Measurements from ENCODE around the gene TPD52L1. TPM values are rescaled to one million over a fixed set of nuclear protein-coding genes. Genes with fewer than 3 reads are reported as not detected.

The TPD52L1 gene
- total and polyA plus RNA-seq, 7 donors: 8.1 to 98.9 (median 61.0) TPM

DNA sequence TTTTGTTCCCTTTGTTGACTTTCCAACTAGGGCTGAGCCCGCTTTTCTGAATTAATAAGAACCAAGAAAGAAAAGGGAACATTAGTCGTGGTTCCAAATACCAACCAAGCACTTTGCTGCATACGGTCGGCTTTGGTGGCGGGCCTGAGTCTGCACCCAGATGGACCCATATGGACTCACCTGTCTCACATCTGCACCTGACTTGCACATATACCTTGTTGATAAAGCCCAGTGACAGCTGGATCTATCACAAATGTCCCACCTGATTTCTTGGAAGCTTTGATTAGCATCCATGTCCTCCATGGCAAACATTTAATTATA is 39.0 kb downstream of the TPD52L1 start:
- peaks cover 0 to 51% (median 39%) of the 10 kb centered on the region in 4 donors for H3K4me1 ChIP-seq
- peak overlapping the region in 1 of 4 donors; percentile 9 for H3K27ac ChIP-seq
- intact Hi-C loops (cut with DNase I): no loop called here
- H3K36me3 ChIP-seq: no peaks in the 10 kb centered on the region
- no peaks in the 10 kb centered on the region for H3K27me3 ChIP-seq
- DNase-seq: no peak
- no peak overlapping the region for H3K4me3 ChIP-seq
- H3K9me3 ChIP-seq: no peaks in the 10 kb centered on the region
- TF ChIP-seq, protein P1, sequence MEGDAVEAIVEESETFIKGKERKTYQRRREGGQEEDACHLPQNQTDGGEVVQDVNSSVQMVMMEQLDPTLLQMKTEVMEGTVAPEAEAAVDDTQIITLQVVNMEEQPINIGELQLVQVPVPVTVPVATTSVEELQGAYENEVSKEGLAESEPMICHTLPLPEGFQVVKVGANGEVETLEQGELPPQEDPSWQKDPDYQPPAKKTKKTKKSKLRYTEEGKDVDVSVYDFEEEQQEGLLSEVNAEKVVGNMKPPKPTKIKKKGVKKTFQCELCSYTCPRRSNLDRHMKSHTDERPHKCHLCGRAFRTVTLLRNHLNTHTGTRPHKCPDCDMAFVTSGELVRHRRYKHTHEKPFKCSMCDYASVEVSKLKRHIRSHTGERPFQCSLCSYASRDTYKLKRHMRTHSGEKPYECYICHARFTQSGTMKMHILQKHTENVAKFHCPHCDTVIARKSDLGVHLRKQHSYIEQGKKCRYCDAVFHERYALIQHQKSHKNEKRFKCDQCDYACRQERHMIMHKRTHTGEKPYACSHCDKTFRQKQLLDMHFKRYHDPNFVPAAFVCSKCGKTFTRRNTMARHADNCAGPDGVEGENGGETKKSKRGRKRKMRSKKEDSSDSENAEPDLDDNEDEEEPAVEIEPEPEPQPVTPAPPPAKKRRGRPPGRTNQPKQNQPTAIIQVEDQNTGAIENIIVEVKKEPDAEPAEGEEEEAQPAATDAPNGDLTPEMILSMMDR (IDR thresholded peaks at IDR 0.05): no peak
- TF ChIP-seq POLR2A (IDR thresholded peaks at IDR 0.05) (no peak), EP300 (IDR thresholded peaks at IDR 0.05) (no peak)
- WGBS, 2 donors: 93 to 96% methylated on average over 5 of the region's 5 CpGs

DNA sequence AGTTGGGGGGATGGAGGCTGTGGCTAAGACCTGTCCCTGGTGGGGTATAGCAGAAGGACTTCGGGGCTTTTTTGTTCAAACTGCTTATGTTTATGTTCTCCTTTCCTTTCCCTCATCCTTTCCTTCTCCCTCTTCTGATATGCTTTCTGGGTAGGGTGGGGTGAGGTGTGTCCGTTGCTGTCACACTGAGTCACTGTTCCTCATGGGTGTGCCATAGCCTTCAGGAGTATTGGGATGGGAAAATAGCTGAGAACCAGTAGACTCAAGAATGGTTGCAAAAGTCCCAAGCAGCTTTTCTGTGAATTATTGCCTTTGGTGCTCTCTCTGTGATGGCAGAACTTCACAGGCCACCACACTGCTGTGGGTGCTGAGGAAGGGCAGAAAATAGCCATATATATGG is 39.6 kb downstream of the TPD52L1 start:
- intact Hi-C loops (cut with DNase I): no loop called here
- TF ChIP-seq POLR2A (IDR thresholded peaks at IDR 0.05): no peak
- TF ChIP-seq, protein P1 (IDR thresholded peaks at IDR 0.05): no peak
- TF ChIP-seq EP300 (IDR thresholded peaks at IDR 0.05): no peak
- TF ChIP-seq POLR2AphosphoS5 (IDR thresholded peaks at IDR 0.05): no peak
- H3K4me1 ChIP-seq: peaks cover 0 to 51% (median 42%) of the 10 kb centered on the region in 4 donors
- DNase-seq: no peak
- no peaks in the 10 kb centered on the region for H3K9me3 ChIP-seq
- no peak overlapping the region for H3K27ac ChIP-seq
- no peaks in the 10 kb centered on the region for H3K27me3 ChIP-seq
- no peaks in the 10 kb centered on the region for H3K36me3 ChIP-seq
- no peak overlapping the region for H3K4me3 ChIP-seq
- WGBS, 2 donors: 41 to 77% methylated on average over 2 of the region's 2 CpGs

GRCh38 chr6:125194941-125195340 is 41.4 kb downstream of the TPD52L1 start:
- intact Hi-C loops (cut with DNase I): no loop called here
- Histone ChIP-seq H3K4me3 (no peak overlapping the region), H3K9me3 (no peaks in the 10 kb centered on the region), H3K27ac (peak overlapping the region in 1 of 4 donors; percentile 69), H3K36me3 (no peaks in the 10 kb centered on the region), H3K4me1 (peaks cover 0 to 44% (median 34%) of the 10 kb centered on the region in 4 donors), H3K27me3 (no peaks in the 10 kb centered on the region)
- DNase-seq: no peak
- no peak for TF ChIP-seq EP300 (IDR thresholded peaks at IDR 0.05)
- TF ChIP-seq POLR2AphosphoS5 (IDR thresholded peaks at IDR 0.05): no peak
- no peak for TF ChIP-seq POLR2A (IDR thresholded peaks at IDR 0.05)
- TF ChIP-seq, protein P1 (IDR thresholded peaks at IDR 0.05): no peak

DNA sequence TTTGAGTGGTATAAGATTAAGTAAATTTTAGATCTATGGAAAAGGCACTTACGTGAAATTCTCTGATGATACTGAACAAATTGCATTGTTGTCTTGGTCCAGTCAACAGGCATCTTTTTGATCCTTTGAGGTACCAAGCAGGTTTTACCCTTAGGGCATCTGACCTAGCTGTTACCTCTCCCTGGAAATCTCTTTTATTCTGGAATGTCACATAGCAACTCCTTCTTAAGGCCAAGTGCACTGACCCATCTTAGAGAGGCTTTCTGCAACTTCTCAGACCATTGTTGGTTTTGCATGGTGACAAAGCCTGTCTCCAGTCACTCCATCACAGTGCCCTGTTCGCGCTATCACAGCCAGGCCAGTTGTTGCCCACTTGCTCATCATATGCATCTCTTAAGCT is 42.0 kb downstream of the TPD52L1 start:
- no peak for TF ChIP-seq POLR2AphosphoS5 (IDR thresholded peaks at IDR 0.05)
- TF ChIP-seq, protein P1 (IDR thresholded peaks at IDR 0.05): no peak
- TF ChIP-seq POLR2A (IDR thresholded peaks at IDR 0.05): no peak
- TF ChIP-seq EP300 (IDR thresholded peaks at IDR 0.05): no peak
- Histone ChIP-seq H3K36me3 (no peaks in the 10 kb centered on the region), H3K4me3 (no peak overlapping the region), H3K27me3 (no peaks in the 10 kb centered on the region), H3K27ac (peak overlapping the region in 2 of 4 donors; percentile 5 to 69), H3K4me1 (peaks cover 0 to 44% (median 34%) of the 10 kb centered on the region in 4 donors), H3K9me3 (no peaks in the 10 kb centered on the region)
- 97 to 98% methylated on average over 3 of the region's 3 CpGs for whole genome bisulfite sequencing, 2 donors
- intact Hi-C loops (cut with DNase I): no loop called here
- DNase-seq: no peak

DNA sequence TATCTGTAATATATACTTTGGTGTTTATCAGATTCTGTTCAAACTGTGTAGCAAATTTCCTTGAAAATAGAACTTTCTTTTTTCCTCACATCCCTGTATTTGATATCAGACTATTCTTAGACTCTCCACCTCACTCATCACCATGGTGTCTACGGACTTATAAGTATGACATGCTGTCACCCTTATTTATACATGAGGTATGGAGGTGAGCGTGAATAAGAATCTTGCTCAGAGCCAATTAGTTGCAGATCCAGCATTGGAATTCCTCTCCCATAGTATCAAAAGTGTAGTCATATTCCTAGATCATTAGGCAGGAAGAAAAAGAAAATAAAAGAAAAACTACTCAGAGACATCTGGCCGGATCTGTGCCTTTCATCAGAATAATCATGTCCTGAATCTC is 43.0 kb downstream of the TPD52L1 start:
- TF ChIP-seq POLR2AphosphoS5 (IDR thresholded peaks at IDR 0.05): no peak
- TF ChIP-seq, protein P1 (IDR thresholded peaks at IDR 0.05): no peak
- TF ChIP-seq POLR2A (IDR thresholded peaks at IDR 0.05): no peak
- no peak for TF ChIP-seq EP300 (IDR thresholded peaks at IDR 0.05)
- Histone ChIP-seq H3K27me3 (no peaks in the 10 kb centered on the region), H3K36me3 (no peaks in the 10 kb centered on the region), H3K4me1 (peaks cover 0 to 42% (median 31%) of the 10 kb centered on the region in 4 donors), H3K9me3 (no peaks in the 10 kb centered on the region), H3K4me3 (no peak overlapping the region), H3K27ac (peak overlapping the region; percentile 58 to 80 (median 68))
- intact Hi-C loops (cut with DNase I): no loop called here
- WGBS, 2 donors: 82 to 87% methylated on average over 3 of the region's 3 CpGs
- no peak for DNase-seq
